Fibroblast of skin of back (primary cell): ENCODE data around the gene TMEM44.
"Not testable (repeated sequence)": the region's sequence is repeated elsewhere in the genome, so short reads cannot be mapped to it uniquely, and the experiment has no call there.

Experiments
- DNase-seq: peaks from one replicate; pipeline ENCODE4 v3.0.0-alpha.2; 2013

TMEM44 gene

DNA sequence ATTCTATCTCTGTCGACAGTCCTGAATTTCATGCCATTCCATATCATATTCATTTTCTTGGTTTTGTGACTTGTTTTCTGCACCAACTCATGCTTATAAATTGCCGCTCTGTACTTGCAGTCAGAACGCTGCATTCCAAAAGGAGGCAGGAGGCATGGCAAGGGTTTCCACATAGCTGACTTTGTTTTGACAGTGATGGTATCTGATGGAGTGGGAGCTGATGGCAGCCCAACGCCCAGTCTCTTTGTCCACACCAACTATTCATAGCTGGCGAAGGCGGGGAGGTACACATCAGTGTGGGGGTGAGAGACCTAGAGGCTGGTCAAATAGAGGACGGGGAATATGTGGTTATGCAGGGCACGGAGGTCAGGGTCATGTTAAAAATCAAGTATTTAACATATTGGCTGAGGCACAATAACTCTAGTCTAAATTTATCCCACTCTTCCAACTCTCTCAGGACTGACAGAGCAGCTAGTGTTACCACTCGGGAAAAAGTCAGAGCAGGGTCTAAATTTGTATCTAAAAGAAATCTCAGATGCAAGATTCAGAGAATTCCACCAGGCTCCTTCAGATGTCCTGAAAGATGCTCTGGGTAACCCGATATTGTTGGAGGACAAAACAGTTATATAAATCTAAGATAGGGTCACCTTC lies 78.6 kb downstream of the TMEM44 start:
- peak; percentile 46 for DNase-seq

DNA sequence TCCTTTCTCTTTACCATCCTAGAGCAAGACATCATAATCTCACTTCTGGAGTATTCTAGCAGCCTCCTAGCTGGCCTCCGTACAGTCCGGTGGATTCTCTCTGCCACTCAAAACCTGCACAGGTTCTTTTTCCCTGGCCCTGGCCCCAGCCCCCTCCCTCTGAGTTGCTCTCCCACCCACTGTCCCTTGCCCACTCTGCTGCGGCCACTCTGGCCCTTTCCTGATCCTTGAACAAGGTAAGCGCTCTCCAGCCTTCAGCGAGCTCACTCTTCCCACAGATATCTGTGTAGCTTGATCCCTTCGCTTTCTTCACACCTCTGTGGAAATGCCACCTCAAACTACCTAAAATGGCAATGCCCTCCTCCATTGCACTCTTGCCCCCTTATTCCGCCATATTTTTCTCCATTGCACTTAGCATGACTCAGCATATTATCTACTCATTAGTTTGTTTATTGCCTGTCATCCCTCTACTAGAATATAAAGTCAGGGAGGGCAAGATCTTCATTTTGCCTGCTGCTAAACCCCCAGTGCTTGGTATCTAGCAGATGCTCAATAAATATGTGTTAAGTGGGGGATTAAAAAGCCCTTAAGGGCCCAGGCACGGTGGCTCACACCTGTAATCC lies 80.8 kb downstream of the TMEM44 start:
- DNase-seq, result no peak

DNA sequence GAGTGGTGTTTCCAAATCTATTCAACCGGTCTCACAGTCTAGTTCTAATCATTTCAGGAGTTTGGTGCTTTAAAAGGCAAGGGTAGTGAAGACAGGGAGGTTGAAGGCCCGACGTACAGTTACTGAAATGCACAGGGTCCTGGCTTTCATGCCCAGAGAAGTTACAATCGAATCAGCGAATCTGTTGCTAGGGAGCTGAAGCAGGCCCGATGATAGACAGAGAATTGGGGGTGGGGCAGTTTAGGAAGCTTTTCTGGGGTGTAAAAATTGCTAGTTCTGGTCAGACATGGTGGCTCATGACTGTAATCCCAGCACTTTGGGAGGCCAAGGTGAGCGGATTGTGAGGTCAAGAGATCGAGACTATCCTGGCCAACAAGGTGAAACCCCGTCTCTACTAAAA lies 83.4 kb downstream of the TMEM44 start:
- no peak for DNase-seq

DNA sequence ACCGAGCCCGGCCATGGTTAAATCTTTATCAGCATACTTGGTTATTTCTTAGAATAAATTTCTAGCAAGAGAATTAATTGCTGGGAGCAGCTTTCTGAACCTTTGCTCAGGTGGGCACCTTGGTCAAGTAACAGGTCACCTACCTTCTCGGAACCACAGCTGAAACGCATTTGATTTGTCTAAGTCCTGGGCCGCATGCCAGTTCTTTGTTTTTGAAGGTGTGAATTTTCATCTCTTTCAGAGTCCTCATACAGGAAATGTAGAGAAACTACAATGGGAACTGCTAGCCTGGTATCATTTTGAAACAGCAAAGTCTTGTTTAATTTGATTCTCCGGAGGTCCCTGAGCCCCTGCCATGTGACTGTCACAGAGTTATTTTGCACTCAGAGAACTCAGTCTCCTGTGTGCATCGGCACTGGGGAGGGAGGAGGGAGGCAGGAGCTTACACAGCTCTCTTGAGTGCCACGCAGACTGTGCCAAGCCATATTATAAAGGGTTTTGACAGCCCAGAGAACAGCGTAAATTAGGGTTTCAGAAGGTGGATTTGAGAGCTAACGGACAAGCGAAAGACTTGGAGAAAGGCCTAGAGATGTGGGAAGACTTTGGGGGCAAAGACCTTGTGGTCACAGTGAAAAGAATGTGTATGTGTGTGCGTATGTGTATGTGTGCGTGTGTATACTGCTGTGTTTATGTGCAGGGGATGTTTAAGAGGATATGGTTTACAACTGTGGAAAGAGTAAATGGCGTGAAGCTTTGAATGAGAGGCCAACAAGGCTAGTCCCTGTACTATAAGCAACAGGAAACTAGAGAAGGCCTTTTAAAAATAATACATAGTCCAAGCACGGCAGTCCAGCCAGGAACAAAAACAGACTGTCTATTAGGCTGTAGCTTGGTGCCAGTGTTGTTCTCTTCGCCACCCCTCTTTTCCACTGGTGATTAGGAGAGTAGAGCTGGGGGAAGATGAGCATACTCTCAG lies 84.6 kb downstream of the TMEM44 start:
- DNase-seq, result no peak

DNA sequence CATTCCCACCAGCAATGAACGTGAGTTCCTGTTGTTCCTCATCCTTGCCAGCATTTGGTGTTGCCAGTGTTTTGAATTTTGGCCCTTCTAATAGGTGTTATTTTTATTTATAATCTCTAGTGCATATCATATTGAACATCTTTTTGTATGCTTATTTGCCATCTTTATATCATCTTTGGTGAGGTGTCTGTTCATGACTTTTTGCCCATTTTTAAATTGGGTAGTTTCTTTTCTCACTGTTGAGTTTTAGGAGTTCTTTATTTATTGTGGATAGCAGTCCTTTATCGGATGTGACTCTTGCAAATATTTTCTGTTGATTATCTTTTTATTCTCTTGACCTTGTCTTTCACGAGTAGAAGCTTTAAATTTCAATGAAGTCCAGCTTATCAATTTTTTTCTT lies 86.2 kb downstream of the TMEM44 start:
- no peak for DNase-seq

DNA sequence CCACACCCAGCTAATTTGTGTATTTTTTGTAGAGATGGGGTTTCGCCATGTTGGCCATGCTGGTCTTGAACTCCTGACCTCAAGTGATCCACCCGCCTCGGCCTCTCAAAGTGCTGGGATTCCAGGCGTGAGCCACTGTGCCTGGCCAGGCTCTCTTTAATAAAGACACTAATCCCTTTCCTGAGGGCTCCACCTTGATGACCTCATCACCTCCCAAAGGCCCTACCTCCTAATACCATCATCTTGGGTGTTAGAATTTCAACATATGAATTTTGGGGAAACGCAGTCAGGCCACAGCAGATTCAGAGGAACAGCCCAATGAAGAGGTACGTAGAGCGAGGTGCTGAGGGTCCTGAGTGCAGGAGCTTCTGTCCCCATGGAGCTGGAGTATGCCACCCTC lies 87.7 kb downstream of the TMEM44 start:
- DNase-seq, result not testable (repeated sequence)

DNA sequence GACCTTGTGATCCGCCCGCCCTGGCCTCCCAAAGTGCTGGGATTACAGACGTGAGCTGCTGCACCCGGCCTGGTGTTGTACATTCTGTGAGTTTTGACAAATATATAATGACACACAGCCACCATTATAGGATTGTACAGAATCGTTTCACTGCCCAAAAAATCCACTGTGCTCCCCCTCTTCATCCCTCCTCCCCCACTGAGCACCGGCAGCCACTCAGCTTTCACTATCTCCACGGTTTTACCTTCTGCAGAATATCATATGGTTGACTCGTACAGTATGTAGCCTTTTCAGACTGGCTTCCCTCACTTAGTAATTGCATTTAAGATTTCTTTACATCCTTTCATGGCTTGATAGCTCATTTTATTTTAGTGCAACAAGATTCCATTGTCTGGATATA lies 89.7 kb downstream of the TMEM44 start:
- DNase-seq, result no peak

DNA sequence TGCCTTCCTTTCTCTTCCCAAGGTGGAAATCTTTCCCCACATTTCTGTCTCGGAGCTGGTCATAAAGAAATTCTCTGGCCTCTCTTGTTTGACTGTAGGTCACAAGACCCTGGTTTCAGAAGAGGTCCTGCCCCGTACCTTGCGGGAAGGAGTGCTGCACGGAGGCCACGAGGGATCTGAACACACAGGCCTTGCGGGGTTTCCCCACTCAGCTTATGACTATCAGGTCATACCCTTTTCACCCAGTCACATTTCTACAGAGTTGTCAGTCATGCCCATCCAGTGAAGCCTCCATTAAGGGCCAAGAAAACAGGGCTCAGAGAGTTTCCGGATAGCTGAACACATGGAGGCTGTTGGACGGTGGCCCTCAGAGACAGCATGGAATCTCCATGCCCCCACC lies 91.7 kb downstream of the TMEM44 start:
- no peak for DNase-seq

DNA sequence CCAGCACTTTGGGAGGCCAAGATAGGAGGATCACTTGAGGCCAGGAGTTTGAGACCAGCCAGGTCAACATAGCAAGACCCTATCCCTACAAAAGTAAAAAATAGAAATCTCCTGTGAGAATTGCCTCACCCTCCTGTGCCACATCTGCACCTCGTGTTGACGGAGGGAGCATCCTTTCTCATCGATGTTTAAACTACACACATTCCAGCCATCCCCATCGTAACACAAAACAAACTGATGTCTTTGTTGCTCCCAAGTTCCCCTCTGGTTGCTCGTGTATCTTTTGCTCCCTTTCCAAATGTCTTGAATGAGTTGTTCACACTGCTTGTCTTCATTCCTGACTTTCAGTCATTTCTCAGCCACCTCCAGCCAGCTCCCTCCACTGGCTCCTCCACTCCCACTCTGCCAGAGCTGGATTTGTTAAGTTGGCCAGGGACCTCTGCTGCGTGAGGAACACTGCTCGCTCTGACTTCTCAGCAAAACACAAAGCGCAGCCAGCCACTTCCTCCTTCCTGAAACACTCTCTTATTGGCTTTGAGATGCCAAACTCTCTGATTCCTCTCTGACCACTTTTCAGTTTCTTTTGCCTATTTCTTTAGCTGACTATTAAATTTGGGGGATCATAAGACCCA lies 92.8 kb downstream of the TMEM44 start:
- DNase-seq, result no peak

DNA sequence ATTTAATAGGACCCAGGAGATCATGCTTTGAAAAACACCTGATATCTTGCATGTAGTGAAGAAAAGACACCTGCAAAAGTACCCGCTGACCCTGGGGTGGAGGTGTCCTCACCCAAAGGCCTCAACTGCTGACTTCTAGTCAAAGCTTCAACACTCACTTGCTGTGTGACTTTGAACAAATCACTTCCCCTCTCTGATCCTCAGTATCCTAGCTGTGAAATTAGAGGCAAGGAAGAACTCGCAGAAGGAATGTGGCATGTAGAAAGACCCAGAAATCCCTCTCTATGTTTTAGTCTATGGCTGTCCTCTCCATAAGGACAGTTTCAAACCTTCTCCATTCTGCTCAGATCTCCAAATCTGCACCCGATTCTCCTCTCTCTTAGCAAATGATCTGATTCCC lies 93.7 kb downstream of the TMEM44 start:
- DNase-seq, result no peak

DNA sequence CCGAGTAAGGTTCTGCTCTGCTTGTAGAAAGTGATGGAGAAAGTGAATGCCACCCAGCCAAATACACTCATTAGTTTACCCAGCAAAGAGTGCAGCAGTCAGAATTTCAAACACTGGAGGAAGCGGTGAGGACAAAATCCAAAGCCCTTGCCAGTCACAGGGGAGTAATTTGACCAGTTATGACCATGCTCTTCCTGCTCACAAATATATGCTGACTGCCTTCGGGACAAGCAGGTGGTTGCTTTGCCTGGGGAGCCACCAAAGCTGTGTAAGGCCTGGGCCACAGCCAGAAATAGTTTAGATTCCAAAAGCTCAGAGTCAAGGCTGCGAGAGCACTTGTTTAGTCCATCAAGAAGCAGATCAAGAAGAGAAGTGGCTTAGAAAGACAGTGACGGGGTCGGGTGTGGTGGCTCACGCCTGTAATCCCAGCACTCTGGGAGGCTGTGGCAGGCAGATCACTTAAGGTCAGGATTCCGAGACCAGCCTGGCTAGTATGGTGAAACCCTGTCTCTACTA lies 95.4 kb downstream of the TMEM44 start:
- peak; percentile 82 for DNase-seq
